IMR-90 (cell line): ENCODE data around the gene ATF6B. TPM values are rescaled to one million over a fixed set of nuclear protein-coding genes. Genes with fewer than 3 reads are reported as not detected.

ENCODE experiments used
- ATAC-seq: fragments of 200-7000 bp; cut with Tn5 transposase; 2 replicates; pipeline ENCODE4 v1.9.1; 2020; ENCODE audit warnings: low read depth, mild to moderate bottlenecking, moderate library complexity
- BruUV-seq: library from RNA; stranded (reverse); fragments of 400-500 nt; replicated peaks from 2 replicates; lab custom pipeline; 2021; lab: Mats Ljungman, UMichigan
- CTCF ChIA-PET: fragments of 300-600 bp; formaldehyde crosslinking; extraction: SDS; loops from one replicate; lab custom pipeline; 2021; ENCODE audit warnings: antibody characterized with exemption; lab: Yijun Ruan, JAX
- POLR2A ChIA-PET: fragments of 300-600 bp; sonication (Branson Sonifier 250); formaldehyde crosslinking; loops from one replicate; lab custom pipeline; 2022; ENCODE audit warnings: antibody characterized with exemption; ENCODE audit not compliant: unreplicated experiment; lab: Charles Lee
- DNase-seq: peaks from one replicate; pipeline ENCODE4 v3.0.0; 2013
- H2AFZ ChIP-seq: replicated peaks from 2 replicates; pipeline ENCODE3; 2013; ENCODE audit warnings: low read length, mild to moderate bottlenecking; ENCODE audit not compliant: poor library complexity
- H2AK5ac ChIP-seq: 2 replicates; pipeline ENCODE4 v1.6.1; 2013; ENCODE audit warnings: low read depth, low read length, inconsistent platforms
- H2AK9ac ChIP-seq: replicated peaks from 2 replicates; pipeline ENCODE3; 2013; ENCODE audit warnings: mild to moderate bottlenecking, low read depth, low read length, moderate library complexity; ENCODE audit not compliant: poor library complexity
- H2BK120ac ChIP-seq: 2 replicates; pipeline ENCODE4 v1.6.1; 2013; ENCODE audit warnings: low read depth, low read length, inconsistent platforms
- H2BK15ac ChIP-seq: 3 replicates; pipeline ENCODE4 v1.6.1; 2013; ENCODE audit warnings: low read depth, low read length, inconsistent platforms
- H2BK20ac ChIP-seq: 2 replicates; pipeline ENCODE4 v1.6.1; 2013; ENCODE audit warnings: low read depth, mild to moderate bottlenecking, inconsistent platforms, low read length, moderate library complexity
- H2BK5ac ChIP-seq: 2 replicates; pipeline ENCODE4 v1.6.1; 2013; ENCODE audit warnings: mild to moderate bottlenecking, low read depth, low read length, inconsistent platforms; ENCODE audit not compliant: poor library complexity, severe bottlenecking
- H3K14ac ChIP-seq: replicated peaks from 2 replicates; pipeline ENCODE4 v1.6.1; 2013; ENCODE audit warnings: low read depth, low read length, inconsistent platforms
- H3K18ac ChIP-seq: 2 replicates; pipeline ENCODE4 v1.6.1; 2013; ENCODE audit warnings: low read depth, low read length, control low read depth
- H3K23ac ChIP-seq: 2 replicates; pipeline ENCODE4 v1.6.1; 2013; ENCODE audit warnings: low read depth, low read length, inconsistent platforms
- H3K27ac ChIP-seq: 2 replicates; pipeline ENCODE4 v1.5.1; 2013; ENCODE audit warnings: mild to moderate bottlenecking, control low read depth, low read length; ENCODE audit not compliant: insufficient read depth
- H3K27me3 ChIP-seq: 2 replicates; pipeline ENCODE4 v1.6.1; 2013; ENCODE audit warnings: low read length; ENCODE audit not compliant: control insufficient read depth, insufficient read depth
- H3K36me3 ChIP-seq: 2 replicates; pipeline ENCODE4 v1.6.1; 2013; ENCODE audit warnings: low read length, mixed read lengths; ENCODE audit not compliant: control insufficient read depth, insufficient read depth
- H3K4ac ChIP-seq: 2 replicates; pipeline ENCODE4 v1.6.1; 2013; ENCODE audit warnings: low read depth, low read length, inconsistent platforms
- H3K4me1 ChIP-seq: 2 replicates; pipeline ENCODE4 v1.6.1; 2013; ENCODE audit warnings: low read length, mixed read lengths; ENCODE audit not compliant: control insufficient read depth, insufficient read depth
- H3K4me2 ChIP-seq: 2 replicates; pipeline ENCODE4 v1.6.1; 2013; ENCODE audit warnings: low read depth, mild to moderate bottlenecking, control low read depth, low read length, moderate library complexity
- H3K4me3 ChIP-seq: 2 replicates; pipeline ENCODE4 v1.5.1; 2013; ENCODE audit warnings: low read depth, mild to moderate bottlenecking, control low read depth, low read length, moderate library complexity; ENCODE audit not compliant: insufficient read depth
- H3K56ac ChIP-seq: 2 replicates; pipeline ENCODE4 v1.6.1; 2013; ENCODE audit warnings: low read length, inconsistent platforms; ENCODE audit not compliant: insufficient read depth; ENCODE audit errors: extremely low read depth
- H3K79me1 ChIP-seq, 2 experiments: 2 replicates each; pipeline ENCODE4 v1.6.1; 2013; ENCODE audit warnings: low read length in 2 of 2, inconsistent platforms in 1 of 2, low read depth in 1 of 2
- H3K9ac ChIP-seq: 2 replicates; pipeline ENCODE4 v1.6.1; 2013; ENCODE audit warnings: low read depth, low read length, control low read depth
- H3K9me1 ChIP-seq: 2 replicates; pipeline ENCODE4 v1.6.1; 2013; ENCODE audit warnings: low read length, inconsistent platforms; ENCODE audit not compliant: insufficient read depth
- H3K9me3 ChIP-seq: 2 replicates; pipeline ENCODE4 v1.6.1; 2013; ENCODE audit warnings: low read length; ENCODE audit not compliant: control insufficient read depth, insufficient read depth
- H4K20me1 ChIP-seq: 2 replicates; pipeline ENCODE4 v1.6.1; 2013; ENCODE audit warnings: low read length, inconsistent platforms; ENCODE audit not compliant: insufficient read depth
- H4K5ac ChIP-seq: 2 replicates; pipeline ENCODE4 v1.6.1; 2013; ENCODE audit warnings: mild to moderate bottlenecking, low read depth, low read length, control low read depth
- H4K8ac ChIP-seq, 2 experiments: 2 replicates each; pipeline ENCODE4 v1.6.1; 2013; ENCODE audit warnings: low read depth in 2 of 2, low read length in 2 of 2, control low read depth in 1 of 2, inconsistent platforms in 1 of 2
- H4K91ac ChIP-seq: 2 replicates; pipeline ENCODE4 v1.6.1; 2013; ENCODE audit warnings: low read depth, low read length, inconsistent platforms; ENCODE audit not compliant: insufficient read depth
- BHLHE40 ChIP-seq: fragments of 150-350 bp; IDR thresholded peaks from 2 replicates; pipeline ENCODE4 v1.6.1; 2016; ENCODE audit warnings: mild to moderate bottlenecking, low read depth, low read length
- CHD1 ChIP-seq: IDR thresholded peaks from 2 replicates; pipeline ENCODE4 v1.6.1; 2012; ENCODE audit warnings: low read depth, low read length, improper control_type of control experiment
- FOS ChIP-seq: fragments of 150-350 bp; IDR thresholded peaks from 2 replicates; pipeline ENCODE4 v1.6.1; 2016; ENCODE audit warnings: low read depth, low read length
- MAFK ChIP-seq: IDR thresholded peaks from 2 replicates; pipeline ENCODE4 v1.6.1; 2012; ENCODE audit warnings: low read depth, low read length, improper control_type of control experiment
- MXI1 ChIP-seq: IDR thresholded peaks from 2 replicates; pipeline ENCODE4 v1.6.1; 2012; ENCODE audit warnings: low read depth, mild to moderate bottlenecking, low read length, moderate library complexity, borderline replicate concordance
- RAD21 ChIP-seq: IDR thresholded peaks from 2 replicates; pipeline ENCODE4 v1.6.1; 2012; ENCODE audit warnings: low read length, improper control_type of control experiment
- RFX5 ChIP-seq: IDR thresholded peaks from 2 replicates; pipeline ENCODE4 v1.8.0; 2012; ENCODE audit warnings: low read depth, mild to moderate bottlenecking, low read length, moderate library complexity
- WGBS, 2 experiments: methylation state at CpG; one replicate each; pipeline versions ENCODE4 v1.1.5 to v1.1.7; 2013; ENCODE audit warnings: missing lambda C conversion rate in 2 of 2; ENCODE audit not compliant: insufficient read length in 1 of 2; ENCODE audit errors: extremely low coverage in 2 of 2; 5-methylcytosine and 5-hydroxymethylcytosine counted together
- dilution Hi-C: fragments of 300-500 bp; cut with HindIII; formaldehyde crosslinking; loops from one replicate; pipeline ENCODE4 v1.14.3; 2018; ENCODE audit warnings: low sequenced_read_pairs; ENCODE audit not compliant: unreplicated experiment
- in situ Hi-C: fragments of 300-500 bp; cut with MboI; formaldehyde crosslinking; loops from 3 replicates; pipeline ENCODE4 v1.14.3; 2019; ENCODE audit warnings: low sequenced_read_pairs, inconsistent platforms, mixed read lengths
- intact Hi-C: fragments of 100-400 bp; cut with micrococcal nuclease; formaldehyde crosslinking; loops from 2 replicates; pipeline ENCODE4 v1.10.0; 2022
- polyA plus RNA-seq, 3 experiments: library from polyadenylated mRNA; depleted of rRNA; stranded (reverse); fragments of >200 nt; gene quantifications; 2 replicates each; pipeline ENCODE4 v1.2.3, GENCODE V29; 2012; ENCODE audit warnings: low replicate concordance in 1 of 3
- total RNA-seq: library from RNA; depleted of rRNA; stranded (reverse); fragments of >200 nt; gene quantifications from 2 replicates; pipeline ENCODE4 v1.2.3, GENCODE V29; 2012
- TF ChIP-seq, protein P1 (sequence below): fragments of 150-350 bp; IDR thresholded peaks from 2 replicates; pipeline ENCODE4 v1.6.1; 2017; ENCODE audit warnings: mild to moderate bottlenecking, antibody characterized with exemption, low read length, low read depth
- TF ChIP-seq, protein P2 (sequence below): fragments of 150-350 bp; IDR thresholded peaks from 2 replicates; pipeline ENCODE4 v1.6.1; 2016; ENCODE audit warnings: low read depth, mild to moderate bottlenecking, low read length, moderate library complexity, borderline replicate concordance

ATF6B gene
- total and polyA plus RNA-seq, 2 of the 4 experiments (the other 2 are of a cell fraction) = 7.9 to 69.6 TPM

DNA sequence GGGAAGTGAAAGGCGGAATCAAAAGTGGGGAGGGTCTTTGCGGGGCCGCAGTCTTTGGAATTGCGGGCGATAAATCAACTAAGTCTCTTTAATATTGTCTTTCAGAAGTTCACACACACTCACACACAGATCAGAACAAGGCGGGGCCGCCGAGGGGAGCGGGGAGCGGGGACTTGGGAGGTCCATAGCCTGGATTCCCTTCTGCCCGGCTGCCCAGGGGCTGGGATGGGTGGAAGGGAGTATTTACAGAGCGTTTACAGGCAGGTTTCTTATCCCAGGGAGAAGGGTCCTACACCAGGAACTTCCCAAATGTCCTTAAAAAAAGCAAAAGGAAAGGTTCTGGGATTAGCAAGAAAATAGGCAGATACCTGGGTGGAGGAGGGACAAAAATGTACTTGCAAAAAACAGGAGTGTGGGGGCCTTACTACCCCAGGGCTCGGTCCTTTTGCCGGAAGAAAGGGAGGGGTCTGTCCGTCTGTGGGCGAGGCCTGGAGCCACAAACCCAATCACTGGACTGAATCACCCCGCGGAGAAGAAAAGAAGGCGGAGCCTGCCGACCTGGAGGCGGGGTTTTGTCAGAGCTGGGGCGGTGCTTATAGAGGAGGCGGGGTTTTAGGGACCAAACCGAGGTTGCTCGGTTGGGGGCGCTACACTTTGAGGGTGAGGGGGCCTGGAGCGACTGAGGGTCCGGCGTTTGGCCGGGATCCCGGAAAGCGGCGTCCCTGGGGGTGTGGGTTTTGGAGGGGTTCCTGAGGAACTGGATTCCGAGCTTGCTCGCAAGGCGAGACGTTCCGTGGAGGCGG is 20.4 kb upstream of the ATF6B start:
- 45% methylated on average over 18 of the region's 39 CpGs; no CpG with 5 or more reads in 1 of the 2 experiments for WGBS, 2 experiments
- Histone ChIP-seq H3K9me1 (0 out of 2 replicates have a peak, but pooled peaks cover 4% of the 10 kb centered on the region), H2AFZ (no peak overlapping the region), H3K79me1 (peaks cover 0 to 11% of the 10 kb centered on the region in 2 experiments; a peak in 1 of 4 replicates), H3K14ac (no peak overlapping the region), H3K27me3 (peaks cover 27% of the 10 kb centered on the region), H4K5ac (no peak overlapping the region), H3K18ac (no peak overlapping the region), H2BK5ac (no peak overlapping the region), H3K36me3 (peaks cover 2% of the 10 kb centered on the region; the same call in 1 of the 2 replicates), H3K4me3 (no peak overlapping the region), H3K4ac (no peak overlapping the region), H4K8ac (no peak overlapping the region), H3K9ac (no peak overlapping the region), H3K27ac (no peak overlapping the region), H2BK120ac (no peak overlapping the region), H3K56ac (no peak overlapping the region), H4K20me1 (no peaks in the 10 kb centered on the region), H2AK9ac (no peak overlapping the region), H3K4me2 (no peak overlapping the region), H2AK5ac (no peak overlapping the region), H2BK20ac (no peak overlapping the region), H2BK15ac (no peak overlapping the region), H3K4me1 (peaks cover 19% of the 10 kb centered on the region), H4K91ac (no peak overlapping the region), H3K23ac (no peak overlapping the region), H3K9me3 (peaks cover 2% of the 10 kb centered on the region; the same call in 1 of the 2 replicates)
- ATAC-seq = no peak
- BruUV-seq = no TSS peak
- no peak for DNase-seq
- in situ Hi-C loops = no loop called here
- TF ChIP-seq BHLHE40 (no peak), MXI1 (no peak), MAFK (no peak), RAD21 (no peak), FOS (no peak), CHD1 (no peak), RFX5 (no peak)
- TF ChIP-seq, protein P1, sequence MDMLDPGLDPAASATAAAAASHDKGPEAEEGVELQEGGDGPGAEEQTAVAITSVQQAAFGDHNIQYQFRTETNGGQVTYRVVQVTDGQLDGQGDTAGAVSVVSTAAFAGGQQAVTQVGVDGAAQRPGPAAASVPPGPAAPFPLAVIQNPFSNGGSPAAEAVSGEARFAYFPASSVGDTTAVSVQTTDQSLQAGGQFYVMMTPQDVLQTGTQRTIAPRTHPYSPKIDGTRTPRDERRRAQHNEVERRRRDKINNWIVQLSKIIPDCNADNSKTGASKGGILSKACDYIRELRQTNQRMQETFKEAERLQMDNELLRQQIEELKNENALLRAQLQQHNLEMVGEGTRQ = no peak
- TF ChIP-seq, protein P2, sequence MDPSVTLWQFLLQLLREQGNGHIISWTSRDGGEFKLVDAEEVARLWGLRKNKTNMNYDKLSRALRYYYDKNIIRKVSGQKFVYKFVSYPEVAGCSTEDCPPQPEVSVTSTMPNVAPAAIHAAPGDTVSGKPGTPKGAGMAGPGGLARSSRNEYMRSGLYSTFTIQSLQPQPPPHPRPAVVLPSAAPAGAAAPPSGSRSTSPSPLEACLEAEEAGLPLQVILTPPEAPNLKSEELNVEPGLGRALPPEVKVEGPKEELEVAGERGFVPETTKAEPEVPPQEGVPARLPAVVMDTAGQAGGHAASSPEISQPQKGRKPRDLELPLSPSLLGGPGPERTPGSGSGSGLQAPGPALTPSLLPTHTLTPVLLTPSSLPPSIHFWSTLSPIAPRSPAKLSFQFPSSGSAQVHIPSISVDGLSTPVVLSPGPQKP = no peak
- intact Hi-C loops = no loop called here
- POLR2A ChIA-PET = no interaction called here
- dilution Hi-C loops = no loop called here
- CTCF ChIA-PET = interaction anchor here (1.3 kb wide), 1 partner anchor 12 kb away, joined by 5 read pairs; no protein-coding TSS in a partner anchor
